T-cell (primary cell): ENCODE results near the gene DFFB. TPM values are rescaled to one million over a fixed set of nuclear protein-coding genes. Genes with fewer than 3 reads are reported as not detected.

ENCODE experiments used
- ATAC-seq, 4 experiments: fragments of 200-7000 bp in 3 of 4; fragments of 150-1000 bp in 1 of 4; cut with Tn5 transposase; replicated peaks in 1 of 4; 1 replicate in 3 of 4; 2 replicates in 1 of 4; pipeline ENCODE4 v1.10.0; 2021; ENCODE audit warnings: moderate library complexity in 3 of 4, mild to moderate bottlenecking in 2 of 4, moderate number of reproducible peaks in 1 of 4
- CTCF ChIA-PET, 2 donors: fragments of 300-600 bp; sonication (Branson Sonifier 250); formaldehyde crosslinking; loops; one replicate each; lab custom pipeline; 2022; ENCODE audit warnings: antibody characterized with exemption in 2 of 2; lab: Charles Lee
- POLR2A ChIA-PET, 2 donors: fragments of 300-600 bp; sonication (Branson Sonifier 250); formaldehyde crosslinking; loops; one replicate each; lab custom pipeline; 2022; ENCODE audit warnings: antibody characterized with exemption in 2 of 2; lab: Charles Lee
- DNase-seq, 35 experiments: peaks; one replicate each; pipeline versions ENCODE4 v3.0.0 to v3.0.0-alpha.2; 2013 to 2023
- H3K27ac ChIP-seq: one replicate; pipeline ENCODE4 v1.5.1; 2013; ENCODE audit warnings: low read length
- H3K27me3 ChIP-seq, 2 experiments: replicated peaks in 1 of 2; 1 replicate in 1 of 2; 2 replicates in 1 of 2; pipeline versions ENCODE4 v1.6.1 to v1.7.0; 2013; ENCODE audit warnings: low read length in 1 of 2, mixed read lengths in 1 of 2; ENCODE audit not compliant: control insufficient read depth in 2 of 2, insufficient read depth in 2 of 2; ENCODE audit errors: extremely low read depth in 1 of 2
- H3K36me3 ChIP-seq, 2 donors: 1 replicate in 1 of 2; 2 replicates in 1 of 2; pipeline versions ENCODE4 v1.6.1 to v1.7.0; 2013; ENCODE audit warnings: low read length in 1 of 2; ENCODE audit not compliant: control insufficient read depth in 2 of 2, insufficient read depth in 1 of 2; ENCODE audit errors: extremely low read depth in 1 of 2
- H3K4me1 ChIP-seq, 2 experiments: 1 replicate in 1 of 2; 2 replicates in 1 of 2; pipeline versions ENCODE4 v1.6.1 to v1.7.0; 2013; ENCODE audit warnings: low read length in 2 of 2, mixed read lengths in 1 of 2; ENCODE audit not compliant: insufficient read depth in 2 of 2, control insufficient read depth in 1 of 2; ENCODE audit errors: extremely low read depth in 1 of 2
- H3K4me3 ChIP-seq, 2 donors: 1 replicate in 1 of 2; 2 replicates in 1 of 2; pipeline versions ENCODE4 v1.5.1 to v1.7.0; 2013; ENCODE audit warnings: mild to moderate bottlenecking in 2 of 2, low read length in 1 of 2, moderate library complexity in 1 of 2; ENCODE audit not compliant: control insufficient read depth in 1 of 2; ENCODE audit errors: extremely low read depth in 1 of 2
- H3K9me3 ChIP-seq: 2 replicates; pipeline ENCODE4 v1.7.0; 2013
- H3K27ac Mint-ChIP-seq, 2 donors: one replicate each; pipeline ENCODE4 v1.8.0; 2020 to 2021; ENCODE audit warnings: mild to moderate bottlenecking in 2 of 2, mixed read lengths in 2 of 2
- H3K27me3 Mint-ChIP-seq, 2 donors: one replicate each; pipeline ENCODE4 v1.8.0; 2021 to 2022; ENCODE audit warnings: mixed read lengths in 2 of 2
- H3K36me3 Mint-ChIP-seq: one replicate; pipeline ENCODE4 v1.8.0; 2021; ENCODE audit warnings: mixed read lengths
- H3K4me1 Mint-ChIP-seq, 3 donors: one replicate each; pipeline ENCODE4 v1.8.0; 2020 to 2022; ENCODE audit warnings: mixed read lengths in 3 of 3, mild to moderate bottlenecking in 1 of 3
- H3K4me3 Mint-ChIP-seq, 3 donors: one replicate each; pipeline ENCODE4 v1.8.0; 2020 to 2022; ENCODE audit warnings: mild to moderate bottlenecking in 3 of 3, mixed read lengths in 3 of 3, moderate library complexity in 3 of 3
- H3K9me3 Mint-ChIP-seq, 3 donors: one replicate each; pipeline ENCODE4 v1.8.0; 2020 to 2022; ENCODE audit warnings: mixed read lengths in 3 of 3
- WGBS: methylation state at CpG from one replicate; pipeline ENCODE4 v1.1.5; 2013; ENCODE audit warnings: missing lambda C conversion rate; ENCODE audit not compliant: insufficient coverage; 5-methylcytosine and 5-hydroxymethylcytosine counted together
- total RNA-seq, 35 experiments: library from RNA in 6 of 35; stranded (reverse) in 6 of 35; fragments of 120-200 nt in 1 of 35; gene quantifications; one replicate each; pipeline versions ENCODE4 v1.2.1 to v1.2.4 and lab custom pipeline; 2013 to 2026

Gene DFFB
- total RNA-seq, 5 donors from 2014 or later (not counting 1 experiment from before 2014, with no cell fraction given): 14.9 to 24.1 (median 18.5) TPM

DNA sequence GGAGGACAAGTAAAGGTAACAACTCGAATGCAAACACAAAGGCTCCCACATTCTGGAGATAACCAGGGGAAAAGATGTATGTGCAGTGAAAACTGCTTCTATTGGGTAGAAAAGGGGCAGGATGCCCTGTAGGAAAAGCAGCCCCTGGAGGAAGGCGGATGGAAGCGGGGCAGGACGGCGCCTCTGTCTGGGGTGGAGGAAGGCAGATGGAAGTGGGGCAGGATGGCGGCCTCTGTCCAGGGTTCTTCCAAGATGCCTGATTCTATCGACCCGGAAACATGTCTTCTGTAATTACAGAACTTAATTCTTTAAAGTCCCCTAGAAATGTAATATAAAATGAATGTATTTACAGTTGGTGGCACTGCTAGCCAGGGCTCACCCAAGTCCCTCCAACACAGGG is 37.0 kb upstream of the DFFB start:
- Mint-ChIP-seq H3K36me3 (peaks cover 53% of the 10 kb centered on the region), H3K27me3 (no peaks in the 10 kb centered on the region), H3K9me3 (no peaks in the 10 kb centered on the region), H3K4me1 (no peaks in the 10 kb centered on the region), H3K27ac (no peak overlapping the region), H3K4me3 (no peak overlapping the region)
- WGBS: 100% methylated on average over 5 of the region's 8 CpGs
- H3K27ac ChIP-seq: no peak overlapping the region
- no peak overlapping the region for H3K4me3 ChIP-seq
- no peak for ATAC-seq
- no peaks in the 10 kb centered on the region for H3K27me3 ChIP-seq
- no peaks in the 10 kb centered on the region for H3K4me1 ChIP-seq
- peaks cover 20 to 39% of the 10 kb centered on the region in 2 donors for H3K36me3 ChIP-seq
- CTCF ChIA-PET: no interaction called here
- POLR2A ChIA-PET: no interaction called here
- no peak for DNase-seq
- no peaks in the 10 kb centered on the region for H3K9me3 ChIP-seq

DNA sequence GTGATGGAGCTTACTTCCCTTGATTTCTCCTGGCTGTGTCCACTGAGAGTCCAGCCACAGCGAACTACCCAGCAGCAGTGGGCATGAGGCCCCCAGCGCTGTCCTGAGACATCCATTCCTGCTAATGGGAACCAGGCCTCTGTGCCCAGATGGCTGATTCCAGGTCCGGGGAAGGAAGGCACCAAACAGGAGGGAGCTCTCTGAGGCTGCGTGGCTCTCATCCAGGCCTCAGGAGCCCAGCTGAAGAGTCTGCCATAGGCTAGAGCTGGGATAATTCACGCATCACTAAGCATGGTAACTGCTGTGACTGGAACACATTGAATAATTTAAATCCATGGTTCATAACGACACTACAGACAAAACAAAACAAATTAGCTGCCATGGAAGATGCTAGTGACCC is 36.3 kb upstream of the DFFB start:
- ATAC-seq (no peak), DNase-seq (no peak)
- Histone ChIP-seq H3K36me3 (peaks cover 24 to 42% of the 10 kb centered on the region in 2 donors), H3K4me1 (no peaks in the 10 kb centered on the region), H3K27ac (no peak overlapping the region), H3K9me3 (no peaks in the 10 kb centered on the region), H3K4me3 (no peak overlapping the region), H3K27me3 (no peaks in the 10 kb centered on the region)
- Mint-ChIP-seq H3K27ac (no peak overlapping the region), H3K4me3 (no peak overlapping the region), H3K36me3 (peaks cover 54% of the 10 kb centered on the region), H3K4me1 (no peaks in the 10 kb centered on the region), H3K27me3 (no peaks in the 10 kb centered on the region), H3K9me3 (no peaks in the 10 kb centered on the region)
- POLR2A ChIA-PET: no interaction called here
- 95% methylated on average over 4 of the region's 6 CpGs for WGBS
- CTCF ChIA-PET: no interaction called here

DNA sequence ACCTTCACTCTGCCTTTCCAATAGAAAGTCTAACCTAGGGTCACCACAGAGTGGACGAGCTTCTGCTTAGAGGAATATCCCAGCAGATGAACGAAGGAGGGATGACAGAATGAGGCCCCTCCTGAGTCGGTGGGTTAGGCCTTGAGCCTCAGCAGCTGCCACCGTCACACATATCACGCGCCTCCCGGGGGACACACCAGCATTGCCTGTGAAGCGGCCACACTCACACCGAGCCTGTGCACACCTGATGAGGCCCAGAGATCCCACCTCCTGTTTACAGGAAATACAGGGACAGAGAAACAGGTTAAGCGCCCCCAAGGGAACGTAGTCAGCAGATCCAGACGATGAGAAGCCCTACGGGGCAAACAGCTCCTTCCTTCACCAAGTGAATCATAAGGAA is 35.8 kb upstream of the DFFB start:
- ChIA-PET POLR2A (no interaction called here), CTCF (no interaction called here)
- no peaks in the 10 kb centered on the region for H3K9me3 Mint-ChIP-seq
- H3K27me3 Mint-ChIP-seq: no peaks in the 10 kb centered on the region
- DNase-seq (no peak), ATAC-seq (no peak)
- H3K27me3 ChIP-seq: no peaks in the 10 kb centered on the region
- 96% methylated on average over 10 of the region's 13 CpGs for WGBS
- H3K36me3 ChIP-seq: peaks cover 24 to 44% of the 10 kb centered on the region in 2 donors
- no peaks in the 10 kb centered on the region for H3K9me3 ChIP-seq
- no peaks in the 10 kb centered on the region for H3K4me1 ChIP-seq
- H3K4me3 Mint-ChIP-seq: no peak overlapping the region
- H3K4me3 ChIP-seq: no peak overlapping the region
- H3K36me3 Mint-ChIP-seq: peaks cover 57% of the 10 kb centered on the region
- H3K4me1 Mint-ChIP-seq: no peaks in the 10 kb centered on the region
- no peak overlapping the region for H3K27ac Mint-ChIP-seq
- no peak overlapping the region for H3K27ac ChIP-seq

DNA sequence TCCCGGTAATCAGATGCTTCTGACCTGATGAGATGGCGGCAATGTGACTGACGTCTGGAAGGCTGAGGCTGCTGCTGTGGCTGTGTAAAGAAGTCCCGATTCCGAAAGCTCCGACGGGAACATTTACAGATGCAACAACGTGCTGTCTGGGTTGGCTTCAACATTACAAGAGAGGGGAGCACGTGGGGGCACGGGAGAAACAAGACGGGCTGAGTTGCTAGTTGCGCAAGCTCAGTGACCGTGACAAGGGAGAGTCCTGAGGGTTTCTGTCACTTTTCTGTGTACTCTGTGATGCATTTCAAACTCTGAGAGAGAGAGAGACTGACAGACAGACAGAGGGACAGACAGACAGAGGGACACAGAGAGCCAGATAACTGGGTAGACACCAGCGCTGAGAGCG is 35.4 kb upstream of the DFFB start:
- POLR2A ChIA-PET: no interaction called here
- WGBS: 97% methylated on average over 15 of the region's 15 CpGs
- H3K4me3 ChIP-seq: no peak overlapping the region
- DNase-seq (no peak), ATAC-seq (no peak)
- H3K4me3 Mint-ChIP-seq: no peak overlapping the region
- H3K4me1 ChIP-seq: no peaks in the 10 kb centered on the region
- H3K36me3 ChIP-seq: peaks cover 24 to 47% of the 10 kb centered on the region in 2 donors
- no peaks in the 10 kb centered on the region for H3K27me3 ChIP-seq
- no peaks in the 10 kb centered on the region for H3K9me3 Mint-ChIP-seq
- no peak overlapping the region for H3K27ac Mint-ChIP-seq
- H3K9me3 ChIP-seq: no peaks in the 10 kb centered on the region
- CTCF ChIA-PET: no interaction called here
- peaks cover 59% of the 10 kb centered on the region for H3K36me3 Mint-ChIP-seq
- H3K27me3 Mint-ChIP-seq: no peaks in the 10 kb centered on the region
- no peak overlapping the region for H3K27ac ChIP-seq
- no peaks in the 10 kb centered on the region for H3K4me1 Mint-ChIP-seq

DNA sequence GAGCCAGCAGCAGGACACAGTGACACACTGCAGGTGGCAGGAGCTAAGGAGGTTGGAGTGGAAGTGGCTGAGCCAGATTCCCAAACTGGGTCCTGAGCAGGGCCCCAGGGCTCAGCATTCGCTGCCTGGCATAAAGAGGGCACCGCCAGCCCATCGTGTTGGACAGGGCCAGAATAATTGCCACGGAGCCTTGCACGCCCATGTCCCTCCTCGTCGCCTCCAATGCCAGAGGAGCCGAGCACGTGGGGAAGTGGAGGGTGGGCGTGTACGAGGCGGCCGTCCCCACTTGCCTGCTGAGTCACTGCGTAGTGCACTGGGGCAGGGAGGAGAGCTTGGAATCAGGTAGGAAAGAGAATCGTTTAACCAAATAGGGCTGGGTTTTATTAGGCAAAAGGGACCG is 34.9 kb upstream of the DFFB start:
- no peak for ATAC-seq
- Histone ChIP-seq H3K36me3 (peaks cover 24 to 48% of the 10 kb centered on the region in 2 donors), H3K27me3 (no peaks in the 10 kb centered on the region), H3K4me3 (no peak overlapping the region), H3K4me1 (no peaks in the 10 kb centered on the region), H3K9me3 (no peaks in the 10 kb centered on the region), H3K27ac (no peak overlapping the region)
- ChIA-PET CTCF (no interaction called here), POLR2A (no interaction called here)
- Mint-ChIP-seq H3K9me3 (no peaks in the 10 kb centered on the region), H3K27me3 (no peaks in the 10 kb centered on the region), H3K4me3 (no peak overlapping the region), H3K4me1 (no peaks in the 10 kb centered on the region), H3K36me3 (peaks cover 59% of the 10 kb centered on the region), H3K27ac (no peak overlapping the region)
- no peak for DNase-seq
- WGBS: 93% methylated on average over 15 of the region's 16 CpGs

DNA sequence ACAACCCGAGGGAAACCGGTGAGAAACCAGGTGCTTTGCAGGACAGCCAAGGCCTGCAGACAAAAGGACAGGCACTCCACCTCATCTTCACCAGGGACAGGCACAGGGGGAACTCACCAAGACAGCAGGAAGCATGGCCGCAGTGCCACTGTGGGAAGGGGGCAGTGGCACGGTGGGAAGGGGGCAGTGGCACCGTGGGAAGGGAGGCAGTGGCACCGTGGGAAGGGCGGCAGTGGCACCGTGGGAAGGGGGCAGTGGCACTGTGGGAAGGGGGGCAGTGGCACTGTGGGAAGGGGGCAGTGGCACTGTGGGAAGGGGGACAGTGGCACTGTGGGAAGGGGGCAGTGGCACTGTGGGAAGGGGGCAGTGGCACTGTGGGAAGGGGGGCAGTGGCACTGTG is 32.6 kb upstream of the DFFB start:
- H3K27ac Mint-ChIP-seq: no peak overlapping the region
- peaks cover 65% of the 10 kb centered on the region for H3K36me3 Mint-ChIP-seq
- CTCF ChIA-PET: no interaction called here

DNA sequence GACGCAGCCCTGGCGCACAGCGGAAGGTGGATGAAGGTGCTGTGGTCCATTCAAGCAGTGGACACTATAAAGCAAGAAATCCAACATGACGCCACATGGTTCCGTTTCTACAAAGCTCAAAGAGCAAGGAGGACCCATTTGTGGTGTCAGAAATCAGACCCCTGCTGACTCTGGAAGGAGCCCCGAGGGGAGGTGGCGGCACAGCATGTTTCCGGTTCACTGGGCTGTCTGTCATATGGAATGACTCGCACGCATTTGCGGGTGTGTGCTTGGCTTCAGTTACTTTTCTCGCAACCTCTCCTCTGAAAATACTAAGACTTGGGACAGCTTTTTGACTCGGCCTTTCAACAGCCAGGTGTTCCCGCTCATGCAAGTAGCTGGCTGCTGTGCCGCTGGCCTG is 31.9 kb upstream of the DFFB start:
- H3K27ac Mint-ChIP-seq: no peak overlapping the region
- no peak overlapping the region for H3K4me3 Mint-ChIP-seq
- Histone ChIP-seq H3K4me1 (no peaks in the 10 kb centered on the region), H3K36me3 (peaks cover 35 to 64% of the 10 kb centered on the region in 2 donors), H3K27me3 (no peaks in the 10 kb centered on the region), H3K9me3 (no peaks in the 10 kb centered on the region), H3K4me3 (no peak overlapping the region), H3K27ac (no peak overlapping the region)
- ChIA-PET CTCF (no interaction called here), POLR2A (no interaction called here)
- DNase-seq (no peak), ATAC-seq (no peak)
- H3K27me3 Mint-ChIP-seq: no peaks in the 10 kb centered on the region
- no peaks in the 10 kb centered on the region for H3K9me3 Mint-ChIP-seq
- H3K36me3 Mint-ChIP-seq: peaks cover 64% of the 10 kb centered on the region
- WGBS: 91% methylated on average over 14 of the region's 15 CpGs
- H3K4me1 Mint-ChIP-seq: no peaks in the 10 kb centered on the region

More for the DNA sequence above, 32.6 kb upstream of the DFFB start:
- no peaks in the 10 kb centered on the region for H3K4me1 ChIP-seq
- H3K27me3 ChIP-seq: no peaks in the 10 kb centered on the region
- no peak overlapping the region for H3K4me3 Mint-ChIP-seq
- POLR2A ChIA-PET: no interaction called here
- no peak overlapping the region for H3K4me3 ChIP-seq
- DNase-seq (no peak), ATAC-seq (no peak)
- WGBS: 95% methylated on average over 4 of the region's 8 CpGs
- H3K27me3 Mint-ChIP-seq: no peaks in the 10 kb centered on the region
- no peaks in the 10 kb centered on the region for H3K9me3 ChIP-seq
- no peaks in the 10 kb centered on the region for H3K4me1 Mint-ChIP-seq
- no peak overlapping the region for H3K27ac ChIP-seq
- no peaks in the 10 kb centered on the region for H3K9me3 Mint-ChIP-seq
- peaks cover 32 to 65% of the 10 kb centered on the region in 2 donors for H3K36me3 ChIP-seq
